Measurements from ENCODE around the gene METAP1D.

METAP1D gene

DNA sequence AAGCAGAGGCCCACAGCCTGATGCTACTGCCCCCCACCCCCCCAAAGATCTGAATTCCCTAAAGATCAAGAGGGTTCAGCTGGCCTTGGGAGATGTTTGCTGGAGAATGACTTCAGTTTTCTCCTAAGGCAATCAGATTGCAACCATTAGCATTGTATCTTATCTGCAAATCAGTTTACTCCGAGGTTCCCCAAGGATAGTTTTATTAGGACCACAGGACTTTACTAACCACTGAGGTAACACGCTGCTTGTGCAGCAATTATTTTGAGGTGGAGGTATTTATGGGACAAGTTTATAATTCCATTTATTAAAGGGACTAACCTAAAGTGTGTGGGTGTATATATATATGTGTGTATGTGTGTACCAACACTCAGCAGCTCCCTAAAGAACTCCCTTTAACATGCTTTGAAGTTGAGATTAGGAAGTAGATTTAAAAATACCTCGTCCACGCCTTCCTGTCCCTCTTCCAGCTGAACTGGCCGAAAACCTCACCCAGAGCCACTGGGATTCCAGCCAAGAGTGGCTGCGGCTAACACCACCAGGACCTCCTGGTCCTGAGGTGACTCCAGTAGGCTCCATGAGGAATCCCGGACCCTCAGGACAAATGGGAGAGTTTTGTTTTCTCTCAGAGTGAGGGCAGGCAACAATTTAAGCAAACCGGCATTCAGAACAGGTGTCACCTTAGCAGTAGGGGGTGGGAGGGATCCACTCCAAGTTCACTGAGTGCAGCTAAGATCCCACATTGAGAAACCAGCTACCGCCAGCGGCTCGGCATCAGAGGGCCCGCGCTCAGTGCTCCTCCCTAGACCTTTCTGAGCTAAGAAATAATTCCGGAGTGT lies 82.6 kb downstream of the METAP1D start:
- DNase-seq = no peak

DNA sequence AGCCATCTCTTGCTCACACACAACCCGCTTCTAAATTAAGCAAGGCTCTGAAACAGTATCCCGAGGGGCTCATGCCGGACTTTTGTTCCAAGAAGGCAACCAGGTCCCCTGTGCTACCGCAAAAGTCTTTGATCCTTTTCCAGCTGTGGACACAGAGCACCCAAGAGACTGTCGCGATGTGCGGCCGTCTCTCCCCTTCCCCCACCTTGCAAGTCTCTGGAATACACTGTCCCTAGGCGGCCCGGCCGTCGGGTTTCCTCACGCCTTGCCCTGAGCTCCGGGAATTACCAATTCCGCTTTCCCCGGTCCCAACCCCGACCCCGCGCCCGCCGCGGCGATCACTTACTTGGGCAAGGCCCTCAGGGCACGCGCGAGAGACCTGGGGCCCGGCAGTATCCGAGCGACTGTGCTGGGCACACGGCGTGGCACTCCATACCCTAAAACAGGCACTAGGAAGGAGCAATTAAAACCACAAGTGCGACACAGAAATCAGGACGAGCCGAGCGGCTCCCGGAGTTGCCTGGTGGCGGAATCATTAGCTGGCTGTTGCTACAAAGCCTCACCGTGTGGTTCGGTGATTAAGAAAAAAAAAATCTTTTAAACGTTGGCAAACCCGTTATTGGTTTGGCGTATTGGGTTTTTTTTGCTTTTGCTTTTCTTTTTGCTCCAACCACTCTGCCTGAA lies 83.3 kb downstream of the METAP1D start:
- no peak for DNase-seq

DNA sequence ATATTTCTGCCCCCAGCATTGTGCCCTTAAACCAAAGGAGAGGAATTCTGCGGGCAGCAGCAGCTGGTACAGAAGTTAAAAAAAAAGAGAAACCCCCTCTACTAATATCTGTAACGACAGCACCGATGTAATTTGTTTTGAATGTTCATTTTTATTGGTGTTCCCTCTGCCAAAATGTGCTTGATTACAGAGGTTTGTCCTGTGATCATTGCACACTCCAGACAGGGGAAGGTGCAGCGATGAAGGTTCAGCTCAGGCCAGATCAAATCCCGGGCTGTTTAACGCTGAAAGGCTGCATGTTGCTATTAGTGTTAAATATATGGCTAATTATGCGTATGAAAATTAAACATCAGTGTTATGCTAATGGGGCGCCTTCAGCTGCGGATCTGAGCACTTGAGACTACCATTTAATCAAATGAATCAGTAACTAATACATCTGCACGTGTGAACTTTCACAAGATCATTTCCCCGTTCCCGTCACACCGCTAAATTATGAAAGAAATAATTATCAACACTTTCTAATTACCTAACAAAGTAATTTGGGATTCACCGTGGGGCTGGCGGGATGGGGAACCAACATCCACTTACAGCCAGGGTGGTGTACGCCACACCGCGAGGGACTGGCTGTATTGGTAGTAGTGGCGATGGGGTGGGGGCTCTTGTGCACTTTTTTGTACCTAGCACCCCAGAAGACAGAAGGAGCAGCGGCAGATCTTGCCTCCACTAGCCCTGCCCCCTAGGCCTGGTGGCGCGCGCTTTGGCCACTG lies 84.1 kb downstream of the METAP1D start:
- no peak for DNase-seq

DNA sequence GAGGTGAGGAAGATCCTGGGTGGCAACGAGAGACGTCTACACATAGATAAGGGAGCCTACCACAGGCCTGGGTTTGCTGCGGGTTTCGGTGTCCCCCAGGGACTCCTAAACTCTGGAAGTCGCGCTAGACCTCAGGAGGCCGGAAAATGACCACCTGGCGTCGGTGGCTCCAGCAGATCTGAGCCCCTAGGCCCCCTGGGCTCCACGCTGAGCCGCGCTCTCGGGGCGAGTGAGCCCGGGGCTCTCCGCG lies 84.6 kb downstream of the METAP1D start:
- DNase-seq = no peak

DNA sequence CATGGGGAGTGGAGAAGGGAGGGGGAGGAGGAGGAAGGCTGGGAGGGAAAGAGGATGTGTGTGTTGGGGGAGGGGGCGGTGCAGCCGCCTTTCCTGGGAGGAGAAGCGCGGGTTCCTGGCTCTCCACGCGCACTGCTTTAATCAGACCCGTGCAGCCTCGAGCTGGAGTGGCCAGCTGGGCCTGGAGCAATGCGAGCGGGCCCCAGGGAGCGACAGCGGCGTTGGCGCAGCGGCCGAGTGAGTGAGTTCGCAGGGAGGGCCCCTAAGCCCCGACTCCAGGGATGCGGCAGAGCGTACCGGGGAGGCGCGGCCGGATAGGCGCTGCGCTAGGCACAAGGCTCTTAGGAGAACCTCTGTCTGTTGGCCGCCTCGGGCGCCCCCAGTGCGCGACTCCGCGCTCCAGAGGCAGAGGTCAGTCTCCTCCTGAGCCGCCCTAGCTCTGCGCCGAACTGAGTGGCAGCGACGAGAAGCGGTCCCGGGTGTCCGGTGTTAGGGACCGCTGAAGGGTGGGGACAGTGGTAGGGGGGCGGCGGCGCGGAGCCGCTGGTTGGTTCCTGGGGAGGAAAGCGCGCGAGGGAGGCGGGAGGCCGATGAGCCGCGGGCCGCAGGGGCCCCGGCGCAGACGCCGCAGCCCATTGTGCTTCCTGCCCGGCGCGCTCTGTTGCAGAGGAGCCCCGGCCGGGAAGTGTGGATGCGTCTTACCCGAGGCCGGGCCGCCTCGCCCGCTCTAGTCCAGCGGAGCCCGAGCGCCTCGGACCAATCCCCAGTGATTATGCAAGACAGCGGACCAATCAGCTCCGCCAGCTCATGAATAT lies 85.1 kb downstream of the METAP1D start:
- DNase-seq = peak; percentile 96

DNA sequence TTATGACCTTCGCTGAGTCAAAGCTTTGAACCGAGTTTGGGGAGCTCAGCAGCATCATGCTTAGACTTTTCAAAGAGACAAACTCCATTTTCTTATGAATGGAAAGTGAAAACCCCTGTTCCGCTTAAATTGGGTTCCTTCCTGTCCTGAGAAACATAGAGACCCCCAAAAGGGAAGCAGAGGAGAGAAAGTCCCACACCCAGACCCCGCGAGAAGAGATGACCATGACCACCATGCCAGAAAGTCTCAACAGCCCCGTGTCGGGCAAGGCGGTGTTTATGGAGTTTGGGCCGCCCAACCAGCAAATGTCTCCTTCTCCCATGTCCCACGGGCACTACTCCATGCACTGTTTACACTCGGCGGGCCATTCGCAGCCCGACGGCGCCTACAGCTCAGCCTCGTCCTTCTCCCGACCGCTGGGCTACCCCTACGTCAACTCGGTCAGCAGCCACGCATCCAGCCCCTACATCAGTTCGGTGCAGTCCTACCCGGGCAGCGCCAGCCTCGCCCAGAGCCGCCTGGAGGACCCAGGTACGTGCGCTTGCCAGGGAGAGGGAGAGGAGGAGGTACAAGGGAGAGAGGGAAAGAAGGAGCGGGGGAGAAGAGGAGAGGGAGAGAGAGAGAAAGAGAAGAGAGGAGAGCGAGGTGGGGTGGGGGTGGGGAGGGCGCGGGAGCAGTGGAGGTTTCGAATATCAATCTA lies 85.9 kb downstream of the METAP1D start, which contains the start of gene DLX1:
DLX1 (plus strand) TSS at position 48 of the 700 bp plus-strand sequence; CDS start at position 219, 171 bp downstream.
- DNase-seq = peak; percentile 71

DNA sequence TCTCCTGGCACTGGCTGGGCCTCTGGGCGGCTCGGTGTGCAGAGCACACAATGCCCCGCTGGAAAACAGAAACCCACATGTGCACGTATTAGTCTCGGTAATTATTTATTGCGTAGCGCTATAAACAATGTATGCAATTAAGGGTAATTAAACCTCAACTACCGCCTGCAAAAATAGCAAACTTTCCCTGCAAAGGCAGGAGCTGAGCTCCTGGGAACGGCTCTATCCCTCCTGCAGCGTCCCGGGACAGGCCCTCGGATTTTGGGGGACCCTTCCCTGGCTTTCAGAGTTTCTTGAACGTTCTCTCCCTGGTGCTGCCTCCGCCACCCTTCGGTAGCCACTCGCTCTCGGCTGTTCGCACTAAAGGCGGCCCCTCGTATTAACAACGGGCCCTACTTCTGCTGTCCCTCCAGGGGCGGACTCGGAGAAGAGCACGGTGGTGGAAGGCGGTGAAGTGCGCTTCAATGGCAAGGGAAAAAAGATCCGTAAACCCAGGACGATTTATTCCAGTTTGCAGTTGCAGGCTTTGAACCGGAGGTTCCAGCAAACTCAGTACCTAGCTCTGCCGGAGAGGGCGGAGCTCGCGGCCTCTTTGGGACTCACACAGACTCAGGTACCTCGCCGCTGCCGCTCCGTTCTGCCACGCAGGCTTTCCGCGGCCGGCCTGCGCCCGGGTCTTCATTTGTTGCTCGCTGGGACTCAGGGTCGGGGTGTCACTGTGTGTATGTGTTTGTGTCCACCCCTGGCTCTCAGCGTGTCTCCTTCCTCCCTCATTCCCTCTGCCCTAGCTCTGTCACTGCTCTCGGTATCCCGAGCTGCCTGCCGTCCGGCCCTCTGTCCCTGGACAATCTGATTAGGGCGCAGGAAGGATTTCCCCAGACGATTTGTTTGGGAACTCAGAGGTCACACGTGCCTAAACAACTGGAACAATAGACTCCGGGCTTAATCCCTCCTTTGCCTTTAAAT lies 86.8 kb downstream of the METAP1D start:
- no peak for DNase-seq

DNA sequence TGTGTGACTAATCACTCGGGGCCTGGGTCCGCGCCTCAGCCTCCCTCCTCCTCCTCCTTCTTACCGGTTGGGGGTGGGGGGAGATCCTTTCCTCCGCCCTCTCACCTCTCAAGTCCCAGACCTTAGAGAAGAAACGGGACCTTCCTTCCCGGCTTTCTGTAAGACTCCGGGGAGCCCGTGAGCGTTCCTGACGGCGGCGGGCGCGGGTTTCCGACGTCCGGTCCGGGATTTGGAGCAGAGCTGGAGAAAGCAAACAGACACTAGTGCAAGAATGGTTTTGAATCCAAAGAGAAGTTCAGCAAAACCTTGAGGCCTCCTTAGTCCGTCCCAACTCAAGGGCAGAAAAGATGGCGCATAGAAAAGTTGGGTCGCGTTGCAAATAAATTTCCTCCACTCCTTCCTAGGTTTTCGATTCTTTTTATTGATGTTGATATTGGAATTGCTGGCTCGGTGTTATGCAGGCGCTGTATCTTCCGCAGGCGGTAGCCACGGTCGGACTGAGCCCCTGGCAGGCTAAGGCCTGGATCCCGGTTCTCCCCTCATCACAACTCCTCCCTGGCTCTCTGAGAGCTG lies 87.5 kb downstream of the METAP1D start:
- no peak for DNase-seq

DNA sequence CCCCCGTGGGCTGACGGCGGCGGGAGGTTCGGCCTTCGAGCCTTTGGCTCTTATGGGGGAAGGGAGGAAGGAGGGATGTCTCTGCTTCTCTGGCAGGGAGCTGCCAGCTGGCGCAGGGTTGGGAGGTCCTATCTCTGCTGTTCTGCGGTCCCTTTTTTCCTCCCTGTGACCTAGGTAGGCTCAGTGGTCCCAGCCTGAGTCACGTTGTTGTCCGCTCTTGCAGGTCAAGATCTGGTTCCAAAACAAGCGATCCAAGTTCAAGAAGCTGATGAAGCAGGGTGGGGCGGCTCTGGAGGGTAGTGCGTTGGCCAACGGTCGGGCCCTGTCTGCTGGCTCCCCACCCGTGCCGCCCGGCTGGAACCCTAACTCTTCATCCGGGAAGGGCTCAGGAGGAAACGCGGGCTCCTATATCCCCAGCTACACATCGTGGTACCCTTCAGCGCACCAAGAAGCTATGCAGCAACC lies 88.1 kb downstream of the METAP1D start:
- DNase-seq = no peak

DNA sequence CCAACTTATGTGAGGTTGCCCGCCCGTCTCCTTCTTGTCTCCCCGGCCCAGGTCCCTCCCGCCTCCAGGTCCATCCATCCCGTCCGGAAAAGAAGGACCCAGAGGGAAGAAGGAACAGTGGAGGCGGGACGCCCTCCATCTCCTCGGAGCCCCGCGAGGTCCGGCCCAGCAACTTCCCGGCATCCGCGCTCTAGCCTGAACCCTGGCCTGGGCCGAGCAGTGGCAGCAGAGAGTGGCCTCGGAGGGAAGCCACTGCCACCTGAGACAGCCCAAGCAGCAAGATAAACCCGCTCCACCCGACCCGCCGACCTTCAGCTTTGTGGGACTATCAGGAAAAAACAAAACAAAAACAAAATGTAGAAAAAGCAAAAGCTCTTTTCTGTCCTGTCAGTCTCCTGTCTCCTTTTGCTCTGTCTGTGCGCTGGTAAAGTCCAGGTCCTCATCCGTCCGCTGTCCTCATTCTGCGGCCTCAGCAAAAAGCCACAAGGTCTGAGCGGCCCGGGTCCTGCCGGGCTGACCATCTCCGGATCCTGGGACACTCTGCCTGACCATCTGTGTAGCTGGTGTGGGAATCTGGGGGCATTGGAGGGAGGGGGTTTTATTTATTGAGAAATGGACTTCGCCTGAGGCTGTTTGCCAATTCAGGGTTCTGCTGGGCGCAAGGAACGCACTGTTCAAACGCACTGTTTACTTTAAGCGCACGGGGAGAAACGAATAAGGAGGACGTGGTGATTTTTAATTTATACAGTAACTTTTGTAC lies 88.7 kb downstream of the METAP1D start:
- DNase-seq = no peak

DNA sequence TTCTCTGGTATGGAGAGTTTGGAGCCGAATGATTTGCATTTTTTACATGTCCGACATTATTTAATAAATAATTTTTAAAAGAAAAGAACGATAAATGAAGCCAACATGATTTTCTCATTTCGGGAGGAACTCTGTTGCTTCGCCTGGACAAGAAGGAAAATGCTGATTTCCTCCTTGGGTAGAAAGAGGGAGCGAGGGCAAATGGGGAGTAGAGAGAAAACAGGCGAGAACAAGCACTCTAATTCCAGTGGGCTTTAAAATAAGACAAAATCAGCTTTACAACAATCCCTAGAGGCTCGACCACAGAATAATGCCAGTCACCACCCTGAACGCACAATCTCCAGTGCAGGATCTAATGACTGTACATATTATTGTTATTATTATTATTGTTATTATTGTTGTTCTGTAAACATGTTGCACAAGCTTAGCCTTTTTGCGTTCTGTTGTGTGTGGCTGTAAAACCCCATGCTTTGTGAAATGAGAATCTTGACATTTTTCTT lies 89.3 kb downstream of the METAP1D start:
- DNase-seq = no peak

DNA sequence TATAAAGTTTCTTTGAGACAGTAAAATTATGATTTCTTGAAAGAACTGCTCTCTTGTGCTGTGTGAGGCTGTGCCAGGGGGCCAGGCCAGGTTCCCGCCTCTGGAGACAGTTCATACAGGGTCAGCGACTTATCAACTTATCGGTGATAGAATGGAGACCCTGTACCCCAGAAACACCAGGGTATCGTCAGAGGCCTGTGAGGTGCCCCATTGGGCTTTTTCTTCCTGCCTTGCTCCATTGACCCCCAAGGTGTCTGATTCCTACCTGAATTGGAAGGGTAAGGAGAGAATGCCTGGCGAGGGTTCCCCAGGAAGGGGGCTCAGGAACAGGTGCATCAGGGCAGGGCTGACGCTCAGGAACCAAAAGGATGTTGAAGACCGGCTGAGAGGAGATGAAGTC lies 89.9 kb downstream of the METAP1D start:
- no peak for DNase-seq

DNA sequence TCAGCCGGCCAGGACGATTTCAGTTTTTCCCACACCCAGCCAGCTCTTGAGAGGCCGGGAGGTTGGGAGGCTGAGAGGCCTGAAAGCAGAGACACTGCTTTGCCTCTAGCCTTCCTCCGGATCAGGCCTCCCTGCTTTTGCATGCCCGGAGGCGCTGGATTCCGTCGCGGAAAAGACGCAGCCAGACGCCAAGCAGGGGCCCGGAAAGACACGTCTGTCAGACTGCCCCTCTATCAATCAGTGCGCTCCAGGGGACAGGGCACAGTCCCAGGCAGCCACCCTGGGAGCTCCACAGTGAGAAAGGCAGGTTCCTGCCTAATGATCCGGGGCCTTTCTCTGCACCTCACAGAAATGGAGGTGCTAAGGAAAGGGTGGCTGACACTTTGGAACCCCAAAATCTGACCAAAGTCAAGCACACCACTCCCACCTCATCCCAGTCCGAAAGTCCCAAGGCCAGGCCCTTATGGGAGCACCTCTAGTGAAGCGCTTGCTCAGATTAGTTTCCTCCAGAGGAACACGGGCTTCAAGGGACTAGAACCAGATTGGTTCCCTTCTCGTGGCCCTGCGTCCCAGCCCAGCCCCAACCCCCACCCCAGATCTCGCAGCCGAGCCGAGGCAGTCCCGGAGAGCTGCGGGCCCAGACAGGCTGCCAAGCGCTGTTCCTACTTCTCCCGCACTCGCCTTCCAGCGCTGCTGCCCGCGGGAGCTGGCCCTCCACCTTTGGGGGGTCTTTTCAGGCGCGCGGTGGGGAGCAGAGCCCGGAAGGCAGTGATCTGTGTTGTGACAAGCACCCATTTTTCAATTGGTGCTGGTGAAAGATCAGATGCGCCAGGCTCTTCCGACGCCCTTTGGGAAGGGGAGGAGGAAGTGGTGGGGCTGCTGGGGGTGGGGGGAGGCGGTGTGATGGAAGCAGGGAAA lies 90.5 kb downstream of the METAP1D start:
- DNase-seq = no peak

DNA sequence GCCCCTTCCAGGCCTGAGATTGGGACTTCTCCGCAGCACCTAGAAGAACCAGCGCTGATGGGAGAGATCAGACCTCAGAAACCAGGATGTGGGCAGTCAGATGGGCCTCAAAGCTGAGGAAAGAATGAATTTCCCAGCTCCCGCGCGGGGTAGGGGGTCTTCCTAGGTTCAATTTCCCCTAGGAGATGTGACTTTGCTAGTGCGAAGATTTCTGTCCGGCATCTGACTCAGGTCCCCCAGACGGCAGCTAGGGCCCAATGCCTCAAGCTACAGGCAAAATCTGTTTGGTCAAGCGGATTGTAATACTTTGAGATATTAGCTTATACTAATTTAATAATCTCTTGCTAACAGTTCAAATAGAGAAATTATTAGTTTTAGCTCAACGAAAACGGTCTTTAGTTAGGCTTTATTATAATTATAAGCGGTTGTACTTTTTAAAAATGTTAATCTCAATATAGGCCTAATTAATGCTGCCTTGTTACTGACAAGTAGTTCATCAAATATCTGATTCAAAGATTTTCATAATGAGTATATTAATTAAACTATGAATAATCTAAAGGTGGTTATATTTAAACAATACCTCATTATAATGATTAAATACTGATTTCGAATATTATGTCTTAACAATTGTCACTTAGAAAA lies 91.4 kb downstream of the METAP1D start:
- no peak for DNase-seq

DNA sequence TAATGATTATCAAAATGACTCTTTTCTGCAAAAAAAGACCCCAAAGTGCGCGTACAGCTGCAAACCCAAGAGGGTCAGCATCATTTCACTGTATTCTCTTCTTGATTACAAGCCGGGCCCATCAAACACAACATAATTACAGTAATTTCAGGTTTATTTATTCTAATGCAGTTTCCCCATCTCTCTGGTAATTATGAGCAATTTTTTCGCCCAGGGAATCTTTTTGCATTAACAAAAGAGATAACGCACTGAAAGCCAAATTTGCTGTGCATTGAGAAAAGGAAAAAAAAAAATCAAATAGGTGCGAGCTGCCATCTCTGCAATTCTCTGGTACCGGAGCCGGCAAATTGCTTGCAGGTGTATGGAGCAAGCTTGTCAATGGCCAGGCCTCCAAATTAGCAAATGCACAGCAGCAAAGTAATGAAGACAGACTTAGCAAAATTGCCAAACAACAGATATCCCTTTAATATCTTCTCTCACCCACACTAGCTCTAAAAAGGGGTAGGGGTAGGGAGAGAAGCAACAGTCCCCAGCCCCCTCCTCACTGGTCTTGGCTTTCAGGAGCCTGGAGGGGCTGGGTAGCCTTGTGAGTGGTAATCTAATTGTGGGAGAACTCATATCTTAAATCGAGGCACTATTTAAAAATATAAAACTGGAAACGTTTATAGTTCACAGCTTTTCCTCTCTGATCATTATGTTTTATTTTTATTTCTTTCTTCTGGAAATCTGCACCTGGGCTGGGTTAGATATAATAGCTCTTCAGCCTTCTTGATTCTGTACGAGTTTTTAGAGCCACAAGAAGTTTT lies 92.2 kb downstream of the METAP1D start:
- no peak for DNase-seq

DNA sequence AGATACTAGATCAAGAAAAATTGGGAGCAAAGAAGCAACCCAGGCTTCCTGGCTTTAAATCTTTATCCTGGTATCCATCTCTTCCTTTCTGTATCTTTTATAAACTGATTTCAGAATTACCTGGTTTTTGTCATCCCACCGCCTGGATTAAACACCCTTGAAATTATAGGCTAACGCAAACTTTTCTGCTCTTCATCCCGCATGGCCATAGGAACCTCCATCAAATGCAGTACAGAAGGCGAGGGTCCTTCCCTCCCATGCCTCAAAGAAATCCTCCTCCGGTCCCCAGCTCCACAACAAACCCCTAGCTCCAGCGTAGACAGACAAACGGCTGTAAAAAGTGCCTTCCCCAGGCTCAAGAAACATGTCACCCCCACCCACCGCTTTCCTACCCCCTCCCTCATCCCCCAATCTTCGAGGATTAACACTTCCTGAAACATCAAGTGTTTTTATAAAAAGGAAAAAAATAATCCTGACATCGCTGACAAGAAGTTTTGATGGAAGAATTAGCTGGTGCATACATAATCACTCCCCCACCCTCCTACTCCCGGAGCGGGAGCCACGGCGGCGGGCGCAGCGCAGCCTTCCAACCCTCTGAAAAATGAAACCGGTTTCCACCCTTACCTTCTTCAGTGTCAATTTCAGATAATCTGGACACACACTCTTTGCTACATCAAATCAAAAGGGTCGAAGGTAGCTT lies 93.1 kb downstream of the METAP1D start:
- DNase-seq = no peak
